GM06990 (cell line): Measurements from ENCODE around the gene PLA2G4D.

Experiments used
- DNase-seq: peaks from one replicate; pipeline ENCODE4 v3.0.0-alpha.2; 2011; ENCODE audit not compliant: insufficient read length; ENCODE audit errors: extremely low read depth
- H3K27me3 ChIP-seq: replicated peaks from 2 replicates; pipeline ENCODE4 v1.6.0; 2011; ENCODE audit warnings: low read length; ENCODE audit not compliant: control insufficient read depth, insufficient read depth
- H3K36me3 ChIP-seq: 2 replicates; pipeline ENCODE4 v1.5.1; 2011; ENCODE audit warnings: low read length; ENCODE audit not compliant: control insufficient read depth, insufficient read depth
- H3K4me3 ChIP-seq: replicated peaks from 2 replicates; pipeline ENCODE4 v1.5.1; 2011; ENCODE audit warnings: low read depth, mild to moderate bottlenecking, control low read depth, low read length
- TF ChIP-seq, protein P1 (sequence below): IDR thresholded peaks from 2 replicates; pipeline ENCODE4 v1.5.1; 2011; ENCODE audit warnings: low read length, control low read depth, mild to moderate bottlenecking, inconsistent platforms; ENCODE audit not compliant: insufficient read depth, poor library complexity, severe bottlenecking

Gene PLA2G4D

DNA sequence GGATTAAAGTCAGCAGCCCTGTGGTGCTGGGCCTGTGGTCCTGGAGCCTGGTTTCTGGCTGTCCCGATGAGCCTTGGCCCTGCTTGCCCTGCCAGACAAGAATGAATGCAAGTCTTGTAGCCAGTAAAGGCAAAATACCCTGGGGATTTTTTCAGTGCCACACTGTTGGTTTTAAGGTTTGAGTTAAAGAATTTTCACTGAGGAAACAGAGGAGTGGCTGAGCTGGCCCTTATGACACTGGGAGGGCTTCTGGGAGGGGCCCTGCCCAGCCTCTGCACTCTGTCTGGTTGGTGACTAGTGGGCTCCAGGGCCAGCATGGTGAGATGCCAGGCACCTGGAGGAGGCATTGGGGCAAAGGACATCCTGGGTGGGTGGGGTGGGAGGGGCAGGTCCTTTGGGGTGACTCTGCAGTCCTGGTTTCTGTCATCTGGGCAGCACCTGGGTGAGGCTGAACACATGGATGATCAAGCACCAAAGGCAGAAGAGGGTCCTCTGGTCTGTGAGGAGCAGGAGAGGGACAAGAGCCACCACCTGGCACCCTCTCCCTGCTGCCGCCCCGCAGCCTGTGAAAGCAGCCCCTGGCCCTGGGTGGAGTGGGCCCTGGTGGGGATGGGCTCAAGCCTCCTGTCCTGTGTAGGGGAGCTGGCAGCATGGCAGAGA lies 61.0 kb downstream of the PLA2G4D start:
- TF ChIP-seq, protein P1, sequence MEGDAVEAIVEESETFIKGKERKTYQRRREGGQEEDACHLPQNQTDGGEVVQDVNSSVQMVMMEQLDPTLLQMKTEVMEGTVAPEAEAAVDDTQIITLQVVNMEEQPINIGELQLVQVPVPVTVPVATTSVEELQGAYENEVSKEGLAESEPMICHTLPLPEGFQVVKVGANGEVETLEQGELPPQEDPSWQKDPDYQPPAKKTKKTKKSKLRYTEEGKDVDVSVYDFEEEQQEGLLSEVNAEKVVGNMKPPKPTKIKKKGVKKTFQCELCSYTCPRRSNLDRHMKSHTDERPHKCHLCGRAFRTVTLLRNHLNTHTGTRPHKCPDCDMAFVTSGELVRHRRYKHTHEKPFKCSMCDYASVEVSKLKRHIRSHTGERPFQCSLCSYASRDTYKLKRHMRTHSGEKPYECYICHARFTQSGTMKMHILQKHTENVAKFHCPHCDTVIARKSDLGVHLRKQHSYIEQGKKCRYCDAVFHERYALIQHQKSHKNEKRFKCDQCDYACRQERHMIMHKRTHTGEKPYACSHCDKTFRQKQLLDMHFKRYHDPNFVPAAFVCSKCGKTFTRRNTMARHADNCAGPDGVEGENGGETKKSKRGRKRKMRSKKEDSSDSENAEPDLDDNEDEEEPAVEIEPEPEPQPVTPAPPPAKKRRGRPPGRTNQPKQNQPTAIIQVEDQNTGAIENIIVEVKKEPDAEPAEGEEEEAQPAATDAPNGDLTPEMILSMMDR, result no peak
- Histone ChIP-seq H3K27me3 (no peaks in the 10 kb centered on the region), H3K36me3 (no peaks in the 10 kb centered on the region), H3K4me3 (no peak overlapping the region)
- DNase-seq, result no peak

DNA sequence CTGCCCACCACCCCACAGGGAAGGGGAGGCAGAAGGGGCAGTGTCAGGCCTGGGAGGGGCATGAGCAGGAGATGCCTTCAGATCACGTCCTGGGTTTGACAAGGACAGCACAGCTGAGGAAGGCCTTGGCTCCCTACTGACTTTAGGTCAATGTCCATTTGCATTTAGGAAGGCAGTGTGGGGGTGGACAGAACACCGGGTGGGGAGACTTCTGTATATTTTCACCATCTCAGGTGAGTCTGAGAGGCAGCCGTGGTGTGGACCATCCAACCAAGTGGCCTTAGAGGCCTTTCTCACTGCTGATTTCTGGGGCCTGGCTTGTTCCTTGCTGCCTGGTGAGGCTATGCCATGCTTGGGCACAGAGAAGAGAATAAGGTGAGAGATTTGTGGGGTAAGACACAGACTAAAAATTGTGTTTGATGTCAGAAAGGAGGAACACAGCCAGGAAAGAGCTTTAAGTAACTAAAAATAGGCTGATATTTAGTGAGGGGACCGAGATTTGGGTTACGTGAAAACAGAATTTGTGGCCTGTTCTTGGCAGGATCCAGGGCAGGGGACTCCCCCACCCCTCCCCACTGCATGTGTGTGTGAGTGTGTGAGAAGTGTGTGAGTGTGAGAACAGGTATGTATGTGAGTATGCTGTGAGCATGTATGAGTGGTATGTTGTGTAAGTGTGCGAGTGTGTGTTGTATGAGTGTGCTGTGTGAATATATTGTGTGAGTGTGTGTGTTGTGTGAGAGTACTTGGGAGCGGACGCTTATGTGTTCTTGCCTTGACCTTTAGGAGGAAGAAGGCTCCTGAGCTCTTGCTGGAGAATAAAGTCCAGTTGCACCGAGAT lies 61.8 kb downstream of the PLA2G4D start:
- Histone ChIP-seq H3K4me3 (no peak overlapping the region), H3K27me3 (no peaks in the 10 kb centered on the region), H3K36me3 (no peaks in the 10 kb centered on the region)
- TF ChIP-seq, protein P1, result no peak
- DNase-seq, result no peak

DNA sequence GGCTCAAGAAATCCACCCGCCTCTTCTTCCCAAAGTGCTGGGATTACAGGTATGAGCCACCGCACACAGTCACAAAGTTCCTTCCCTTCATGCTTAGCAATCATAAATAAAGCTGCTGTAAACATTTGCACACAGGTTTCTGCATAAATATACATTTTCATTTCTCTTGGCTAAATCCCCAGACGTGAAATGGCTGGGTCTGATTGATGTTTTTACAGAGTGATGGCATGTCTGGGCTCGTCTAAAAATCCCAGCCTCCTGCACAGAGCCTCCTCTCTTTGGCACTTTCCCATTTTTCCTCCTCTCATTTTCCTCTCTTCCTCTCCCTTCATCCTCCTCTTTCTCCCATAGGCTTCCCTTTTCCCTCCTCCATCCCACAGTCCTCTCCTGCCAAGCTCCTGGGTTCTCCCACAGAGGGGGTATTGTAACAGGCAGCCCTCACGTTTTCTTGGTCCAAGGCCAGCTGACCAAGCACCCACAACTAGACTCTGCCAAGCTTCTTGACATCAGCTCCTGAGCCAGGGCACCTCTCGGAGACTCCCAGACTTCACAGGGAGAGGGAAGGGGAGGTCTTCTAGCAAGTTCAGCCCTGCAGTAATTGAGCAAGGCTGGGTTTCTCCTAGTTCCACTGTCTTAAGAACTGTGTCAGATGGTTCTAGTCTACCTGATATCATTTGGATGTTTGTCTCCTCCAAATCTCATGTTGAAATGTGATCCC lies 63.0 kb downstream of the PLA2G4D start:
- no peak for DNase-seq

DNA sequence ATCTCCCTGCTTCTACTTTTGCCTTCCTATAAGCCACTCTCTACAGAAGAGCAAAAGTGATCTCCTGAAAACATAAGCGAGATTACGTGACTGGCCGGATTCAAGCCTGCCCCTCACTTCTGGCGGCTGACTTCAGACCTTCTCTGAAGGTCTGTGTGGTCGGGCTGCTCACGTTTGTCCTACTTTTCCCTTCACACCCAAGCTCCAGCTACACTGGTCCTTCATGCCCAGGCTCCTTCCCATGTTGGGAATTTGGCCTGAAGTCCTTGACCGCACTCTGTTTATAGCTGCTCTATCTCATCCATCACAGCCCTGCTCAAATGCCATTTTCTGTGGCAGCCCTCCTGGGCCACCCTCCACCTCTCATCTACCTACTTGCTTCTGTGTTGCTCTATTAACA lies 66.8 kb downstream of the PLA2G4D start:
- Histone ChIP-seq H3K27me3 (no peaks in the 10 kb centered on the region), H3K36me3 (no peaks in the 10 kb centered on the region), H3K4me3 (no peak overlapping the region)
- no peak for DNase-seq
- TF ChIP-seq, protein P1, result no peak

More for the DNA sequence above, 63.0 kb downstream of the PLA2G4D start:
- TF ChIP-seq, protein P1, result no peak
- Histone ChIP-seq H3K4me3 (no peak overlapping the region), H3K27me3 (no peaks in the 10 kb centered on the region), H3K36me3 (no peaks in the 10 kb centered on the region)

DNA sequence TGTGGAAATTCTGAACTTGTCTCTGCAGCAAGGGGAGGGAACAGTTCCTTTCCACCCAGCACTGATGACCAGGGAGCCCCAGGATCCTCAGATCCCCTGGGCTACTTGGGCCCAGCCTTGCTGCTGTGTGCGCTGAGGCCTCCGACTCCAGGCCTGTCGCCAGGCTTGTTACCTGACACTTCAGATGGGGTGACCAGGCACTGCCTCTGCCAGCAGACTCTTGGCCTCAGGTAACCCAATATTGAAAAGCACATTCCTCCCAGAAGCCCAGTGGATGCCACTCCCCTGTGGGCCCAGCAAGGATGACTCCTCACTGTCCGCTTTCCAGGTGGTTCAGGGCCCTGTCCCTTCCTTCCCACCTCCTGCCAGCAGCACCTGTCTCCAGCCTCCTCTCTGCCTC lies 70.1 kb downstream of the PLA2G4D start:
- Histone ChIP-seq H3K4me3 (no peak overlapping the region), H3K27me3 (no peaks in the 10 kb centered on the region; the same call in none of the 2 replicates), H3K36me3 (no peaks in the 10 kb centered on the region)
- DNase-seq, result no peak
- TF ChIP-seq, protein P1, result no peak
